Psoas muscle (tissue), 8 donors: ENCODE data around the gene DACT1. TPM values are rescaled to one million over a fixed set of nuclear protein-coding genes. Genes with fewer than 3 reads are reported as not detected.

ENCODE experiments used
- ATAC-seq, 4 donors: fragments of 200-7000 bp; cut with Tn5 transposase; one replicate each; pipeline ENCODE4 v1.9.1; 2020; ENCODE audit warnings: moderate library complexity in 3 of 4, mild to moderate bottlenecking in 2 of 4
- DNase-seq, 2 donors: peaks; one replicate each; pipeline ENCODE4 v3.0.0-alpha.2; 2020
- H3K27ac ChIP-seq: fragments of 200-600 bp; one replicate; pipeline ENCODE4 v1.8.0; 2022
- H3K27me3 ChIP-seq, 3 donors: fragments of 200-600 bp in 1 of 3; one replicate each; pipeline versions ENCODE4 v1.6.1 to v1.8.0; 2013 to 2022; ENCODE audit warnings: low read length in 2 of 3, mild to moderate bottlenecking in 2 of 3, moderate library complexity in 1 of 3; ENCODE audit not compliant: insufficient read depth in 3 of 3
- H3K36me3 ChIP-seq, 2 donors: fragments of 200-600 bp in 1 of 2; one replicate each; pipeline versions ENCODE4 v1.6.1 to v1.8.0; 2013 to 2022; ENCODE audit warnings: low read depth in 1 of 2, mild to moderate bottlenecking in 1 of 2, moderate library complexity in 1 of 2; ENCODE audit not compliant: insufficient read depth in 1 of 2
- H3K4me1 ChIP-seq: fragments of 200-600 bp; one replicate; pipeline ENCODE4 v1.8.0; 2022
- H3K4me3 ChIP-seq: fragments of 200-600 bp; one replicate; pipeline ENCODE4 v1.8.0; 2022; ENCODE audit warnings: mild to moderate bottlenecking
- H3K9me3 ChIP-seq: fragments of 200-600 bp; one replicate; pipeline ENCODE4 v1.8.0; 2022
- WGBS, 3 donors: extraction: QIAGEN DNeasy Blood & Tissue Kit; methylation state at CpG; one replicate each; pipeline versions ENCODE4 v1.1.6 to v1.1.7; 2013; 5-methylcytosine and 5-hydroxymethylcytosine counted together
- intact Hi-C, 2 donors: fragments of 100-400 bp; cut with DNase I; formaldehyde crosslinking; loops; one replicate each; pipeline versions ENCODE4 v1.11.0 to v1.14.2; 2022
- polyA plus RNA-seq, 3 donors: library from polyadenylated mRNA; stranded (reverse); fragments of 200-250 nt; gene quantifications; one replicate each; pipeline ENCODE4 v1.2.3, GENCODE V29; 2013
- total RNA-seq, 4 donors: library from RNA; stranded (reverse); fragmentation: NEBNext Ultra II Directional in 2 of 4; extraction: Animal tissue kit (Norgen Biotek cat#: 25700) in 2 of 4; gene quantifications; one replicate each; pipeline versions ENCODE4 v1.2.1 to v1.2.4, GENCODE V29; 2021 to 2023
- TF ChIP-seq, protein P1 (sequence below): fragments of 200-600 bp; IDR thresholded peaks from one replicate; pipeline ENCODE4 v1.8.0; 2022; ENCODE audit warnings: antibody characterized with exemption
- donor health status: healthy with polysubstance abuse.
- donor health status: DM: no; HTN: no; CAD: no; lungs with moderate emphysema.
- donor health status: Bipolar disorder and iron deficiency.
- donor health status: healthy.
- donor health status: DM: yes; HTN: yes; CAD: no.
- donor health status: DM: no; HTN: no; CAD: no.
- donor health status: DM: no; HTN: no; CAD: no.
- donor health status: DM: yes; HTN: yes; CAD: no.

The DACT1 gene
- total and polyA plus RNA-seq, 7 donors, result 0.34 to 3.0 (median 1.0) TPM

- DNase-seq (no peak), ATAC-seq (no peak)
- TF ChIP-seq, protein P1, sequence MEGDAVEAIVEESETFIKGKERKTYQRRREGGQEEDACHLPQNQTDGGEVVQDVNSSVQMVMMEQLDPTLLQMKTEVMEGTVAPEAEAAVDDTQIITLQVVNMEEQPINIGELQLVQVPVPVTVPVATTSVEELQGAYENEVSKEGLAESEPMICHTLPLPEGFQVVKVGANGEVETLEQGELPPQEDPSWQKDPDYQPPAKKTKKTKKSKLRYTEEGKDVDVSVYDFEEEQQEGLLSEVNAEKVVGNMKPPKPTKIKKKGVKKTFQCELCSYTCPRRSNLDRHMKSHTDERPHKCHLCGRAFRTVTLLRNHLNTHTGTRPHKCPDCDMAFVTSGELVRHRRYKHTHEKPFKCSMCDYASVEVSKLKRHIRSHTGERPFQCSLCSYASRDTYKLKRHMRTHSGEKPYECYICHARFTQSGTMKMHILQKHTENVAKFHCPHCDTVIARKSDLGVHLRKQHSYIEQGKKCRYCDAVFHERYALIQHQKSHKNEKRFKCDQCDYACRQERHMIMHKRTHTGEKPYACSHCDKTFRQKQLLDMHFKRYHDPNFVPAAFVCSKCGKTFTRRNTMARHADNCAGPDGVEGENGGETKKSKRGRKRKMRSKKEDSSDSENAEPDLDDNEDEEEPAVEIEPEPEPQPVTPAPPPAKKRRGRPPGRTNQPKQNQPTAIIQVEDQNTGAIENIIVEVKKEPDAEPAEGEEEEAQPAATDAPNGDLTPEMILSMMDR, result no peak
- Histone ChIP-seq H3K36me3 (no peaks in the 10 kb centered on the region), H3K27me3 (no peaks in the 10 kb centered on the region), H3K9me3 (no peaks in the 10 kb centered on the region), H3K4me3 (no peak overlapping the region), H3K4me1 (no peaks in the 10 kb centered on the region), H3K27ac (no peak overlapping the region)
- intact Hi-C loops, result no loop called here
- WGBS, 3 donors, result 89 to 96% (median 94%) methylated on average over 3 of the region's 3 CpGs
Measured at GRCh38 chr14:58665773-58666500, 28.2 kb downstream of the DACT1 start.

DNA sequence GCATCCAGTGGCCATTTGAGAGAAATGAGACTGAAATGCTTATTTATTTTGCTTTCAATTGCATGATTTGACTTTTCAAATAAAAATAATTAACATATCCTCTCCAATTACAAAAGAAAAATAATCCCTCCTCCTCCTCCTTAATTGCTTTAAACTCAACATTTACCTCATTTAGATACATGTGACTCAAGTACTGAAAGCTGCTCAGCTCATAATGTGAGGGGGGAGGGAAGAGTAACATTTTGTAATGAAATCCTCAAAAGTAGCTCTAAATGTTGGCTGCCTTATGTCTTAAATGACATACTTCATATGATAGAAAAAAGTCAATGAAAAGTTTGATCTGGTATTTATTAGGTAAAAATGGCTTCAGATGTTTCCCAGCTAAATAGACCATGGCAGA is 29.0 kb downstream of the DACT1 start:
- TF ChIP-seq, protein P1, result no peak
- H3K27me3 ChIP-seq, result no peaks in the 10 kb centered on the region
- ATAC-seq (no peak), DNase-seq (no peak)
- no peaks in the 10 kb centered on the region for H3K4me1 ChIP-seq
- no peak overlapping the region for H3K4me3 ChIP-seq
- H3K27ac ChIP-seq, result no peak overlapping the region
- no peaks in the 10 kb centered on the region for H3K9me3 ChIP-seq
- intact Hi-C loops, result no loop called here
- H3K36me3 ChIP-seq, result no peaks in the 10 kb centered on the region

DNA sequence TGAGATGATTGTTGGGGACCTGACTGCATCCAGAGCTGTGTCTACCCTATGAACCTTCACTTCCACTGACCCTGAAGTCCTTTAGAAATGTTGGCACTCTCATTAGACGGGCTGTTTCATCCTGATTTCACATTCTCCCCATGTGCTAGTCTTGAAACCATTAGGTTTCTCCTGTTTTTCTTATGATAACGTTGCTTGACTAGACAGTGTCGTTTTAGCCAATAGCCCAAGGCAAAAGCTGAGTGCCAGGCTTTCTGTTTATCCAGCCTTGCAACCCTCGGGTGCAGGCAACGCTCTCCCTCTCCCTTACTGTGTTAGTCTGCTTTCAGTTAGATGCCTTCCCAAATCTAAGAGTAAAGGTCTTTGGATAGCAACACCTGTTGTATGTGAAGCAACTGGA is 30.1 kb downstream of the DACT1 start:
- intact Hi-C loops, result no loop called here
- TF ChIP-seq, protein P1, result no peak

GRCh38 chr14:58668848-58669480 is 31.2 kb downstream of the DACT1 start:
- H3K36me3 ChIP-seq, result no peaks in the 10 kb centered on the region
- H3K27me3 ChIP-seq, result no peaks in the 10 kb centered on the region
- TF ChIP-seq, protein P1, result no peak
- no peak overlapping the region for H3K27ac ChIP-seq
- no peaks in the 10 kb centered on the region for H3K4me1 ChIP-seq
- DNase-seq (no peak), ATAC-seq (peak in 1 of 4 donors; percentile 24)
- no peaks in the 10 kb centered on the region for H3K9me3 ChIP-seq
- H3K4me3 ChIP-seq, result no peak overlapping the region
- intact Hi-C loops, result no loop called here
- 41 to 62% (median 51%) methylated on average over 5 of the region's 5 CpGs for WGBS, 3 donors

More for the DNA sequence above, 30.1 kb downstream of the DACT1 start:
- ATAC-seq, result no peak
- H3K27me3 ChIP-seq, result no peaks in the 10 kb centered on the region
- no peak for DNase-seq
- no peak overlapping the region for H3K4me3 ChIP-seq
- H3K9me3 ChIP-seq, result no peaks in the 10 kb centered on the region
- H3K27ac ChIP-seq, result no peak overlapping the region
- 81 to 83% (median 81%) methylated on average over 5 of the region's 5 CpGs for WGBS, 3 donors
- no peaks in the 10 kb centered on the region for H3K4me1 ChIP-seq
- H3K36me3 ChIP-seq, result no peaks in the 10 kb centered on the region
